ENCODE results near the gene RAX2. TPM values are rescaled to one million over a fixed set of nuclear protein-coding genes. Genes with fewer than 3 reads are reported as not detected.

Gene RAX2
- total RNA-seq, 2 experiments from 2014 or later: not detected

DNA sequence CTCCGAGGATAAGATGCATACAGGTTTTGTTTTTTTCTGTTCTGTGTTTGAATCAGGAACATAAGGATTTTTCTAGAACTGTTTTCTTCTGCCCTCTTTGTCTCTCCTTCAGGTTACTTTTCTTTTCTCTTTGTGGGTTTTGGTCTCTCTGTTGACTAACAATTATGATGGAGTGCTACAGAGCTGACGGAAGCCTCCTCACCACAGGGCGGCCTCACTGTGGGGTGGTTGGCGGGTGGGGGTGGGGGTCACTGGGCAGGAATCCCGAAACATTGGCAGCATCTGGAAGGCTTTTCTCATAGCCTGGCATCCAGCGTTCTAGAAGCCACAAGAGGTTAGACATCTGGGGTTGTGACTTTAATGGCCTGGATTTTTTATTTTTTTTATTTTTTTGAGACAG, 26.1 kb upstream of the RAX2 start:
- Histone ChIP-seq H3K27me3 (ENCODE audit: control insufficient read depth in 1 of 2, insufficient read depth in 2 of 2, low read length in 2 of 2) (no peaks in the 10 kb centered on the region), H3K36me3 (ENCODE audit: insufficient read depth, low read length) (no peaks in the 10 kb centered on the region), H3K27ac (ENCODE audit: low read depth in 1 of 2, low read length in 2 of 2) (no peak overlapping the region), H3K4me3 (ENCODE audit: low read length) (no peak overlapping the region), H3K9me3 (ENCODE audit: control insufficient read depth in 1 of 2, insufficient read depth in 1 of 2, low read length in 2 of 2) (no peaks in the 10 kb centered on the region), H3K4me1 (ENCODE audit: insufficient read depth, low read length) (peaks cover 36% of the 10 kb centered on the region)
- Mint-ChIP-seq H3K4me1 (ENCODE audit: low read depth) (peaks cover 21% of the 10 kb centered on the region), H3K27ac (peak overlapping the region; percentile 43), H3K27me3 (no peaks in the 10 kb centered on the region), H3K4me3 (no peak overlapping the region), H3K9me3 (peaks cover 2% of the 10 kb centered on the region), H3K36me3 (ENCODE audit: low read depth) (peaks cover 4% of the 10 kb centered on the region)
- ATAC-seq (ENCODE audit: poor library complexity): peak; percentile 71
- CTCF ChIA-PET: interaction anchor here (1.3 kb wide), 1 partner anchor 24 kb away, joined by 7 read pairs; no protein-coding TSS in a partner anchor
- peak in 6 of 14 experiments; percentile 16 to 82 (median 58) for DNase-seq
- intact Hi-C loops (cut with DNase I, micrococcal nuclease): loop anchor here in 1 of 2 experiments (5.0 kb wide), 1 partner anchor 36 kb away; the partner anchor contains the start of genes APBA3 and MRPL54
- TF ChIP-seq, protein P1, sequence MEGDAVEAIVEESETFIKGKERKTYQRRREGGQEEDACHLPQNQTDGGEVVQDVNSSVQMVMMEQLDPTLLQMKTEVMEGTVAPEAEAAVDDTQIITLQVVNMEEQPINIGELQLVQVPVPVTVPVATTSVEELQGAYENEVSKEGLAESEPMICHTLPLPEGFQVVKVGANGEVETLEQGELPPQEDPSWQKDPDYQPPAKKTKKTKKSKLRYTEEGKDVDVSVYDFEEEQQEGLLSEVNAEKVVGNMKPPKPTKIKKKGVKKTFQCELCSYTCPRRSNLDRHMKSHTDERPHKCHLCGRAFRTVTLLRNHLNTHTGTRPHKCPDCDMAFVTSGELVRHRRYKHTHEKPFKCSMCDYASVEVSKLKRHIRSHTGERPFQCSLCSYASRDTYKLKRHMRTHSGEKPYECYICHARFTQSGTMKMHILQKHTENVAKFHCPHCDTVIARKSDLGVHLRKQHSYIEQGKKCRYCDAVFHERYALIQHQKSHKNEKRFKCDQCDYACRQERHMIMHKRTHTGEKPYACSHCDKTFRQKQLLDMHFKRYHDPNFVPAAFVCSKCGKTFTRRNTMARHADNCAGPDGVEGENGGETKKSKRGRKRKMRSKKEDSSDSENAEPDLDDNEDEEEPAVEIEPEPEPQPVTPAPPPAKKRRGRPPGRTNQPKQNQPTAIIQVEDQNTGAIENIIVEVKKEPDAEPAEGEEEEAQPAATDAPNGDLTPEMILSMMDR (IDR thresholded peaks at IDR 0.05): no peak
- POLR2A ChIA-PET: interaction anchor here (1.4 to 3.4 kb wide), 2 partner anchors 14 to 36 kb away, joined by 7 to 31 read pairs; partner anchors contain the start of gene MRPL54

DNA sequence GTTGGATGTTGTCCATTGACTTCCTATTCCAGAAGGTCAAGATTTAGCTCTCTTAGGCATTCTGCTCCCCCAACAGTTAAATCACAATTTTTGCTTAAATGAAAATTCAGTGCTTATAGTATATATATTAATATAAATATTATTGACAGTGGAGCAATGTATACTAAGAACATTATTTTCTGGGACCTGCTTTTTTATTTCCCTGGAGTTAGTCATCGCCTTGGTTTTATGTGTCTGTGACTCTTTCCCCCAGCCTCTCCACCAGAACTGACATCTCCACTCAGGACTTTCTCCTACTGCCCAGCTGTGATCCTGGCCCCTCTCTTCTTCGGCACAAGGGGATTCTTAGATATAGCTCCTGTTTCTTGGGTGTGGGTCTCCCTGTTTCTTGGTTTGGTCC, 24.3 kb upstream of the RAX2 start:
- DNase-seq: no peak
- Mint-ChIP-seq H3K9me3 (peaks cover 2% of the 10 kb centered on the region), H3K4me3 (no peak overlapping the region), H3K27me3 (no peaks in the 10 kb centered on the region), H3K4me1 (ENCODE audit: low read depth) (peaks cover 16% of the 10 kb centered on the region), H3K36me3 (ENCODE audit: low read depth) (peaks cover 4% of the 10 kb centered on the region), H3K27ac (no peak overlapping the region)
- intact Hi-C loops (cut with DNase I, micrococcal nuclease): loop anchor here in 1 of 2 experiments (5.0 kb wide), 1 partner anchor 34 kb away; the partner anchor contains the start of genes APBA3 and MRPL54
- CTCF ChIA-PET: interaction anchor here (0.7 to 1.1 kb wide), 2 partner anchors 17 to 26 kb away, joined by 3 read pairs; no protein-coding TSS in a partner anchor
- POLR2A ChIA-PET: interaction anchor here (3.4 kb wide), 1 partner anchor 34 kb away, joined by 31 read pairs; the partner anchor contains the start of gene MRPL54
- Histone ChIP-seq H3K27ac (ENCODE audit: low read depth in 1 of 2, low read length in 2 of 2) (no peak overlapping the region), H3K4me1 (ENCODE audit: insufficient read depth, low read length) (peaks cover 29% of the 10 kb centered on the region), H3K36me3 (ENCODE audit: insufficient read depth, low read length) (no peaks in the 10 kb centered on the region), H3K4me3 (ENCODE audit: low read length) (no peak overlapping the region), H3K9me3 (ENCODE audit: control insufficient read depth in 1 of 2, insufficient read depth in 1 of 2, low read length in 2 of 2) (peaks cover 0 to 3% of the 10 kb centered on the region in 2 experiments), H3K27me3 (ENCODE audit: control insufficient read depth in 1 of 2, insufficient read depth in 2 of 2, low read length in 2 of 2) (no peaks in the 10 kb centered on the region)
- no peak for ATAC-seq (ENCODE audit: poor library complexity)
- TF ChIP-seq, protein P1 (IDR thresholded peaks at IDR 0.05): no peak

DNA sequence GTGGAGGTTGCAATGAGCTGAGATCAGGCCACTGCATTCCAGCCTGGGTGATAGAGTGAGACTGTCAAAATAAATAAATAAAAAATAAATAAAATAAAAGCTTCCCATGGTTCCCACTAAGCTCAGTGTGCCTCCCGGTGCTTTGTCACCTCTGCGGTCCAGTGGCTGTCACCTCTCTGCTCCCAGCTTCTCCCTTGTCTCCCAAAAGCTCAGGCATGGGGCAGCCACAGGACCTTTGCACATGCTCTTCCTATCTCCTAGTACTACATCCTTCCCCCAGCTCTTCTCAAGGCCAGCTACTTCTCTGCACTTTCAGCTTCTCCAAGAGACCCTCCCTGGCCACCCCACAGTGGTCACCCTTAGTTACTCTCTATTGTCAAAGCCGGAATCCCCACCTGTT, 21.8 kb upstream of the RAX2 start:
- ChIA-PET POLR2A (no interaction called here), CTCF (no interaction called here)
- no peak for DNase-seq
- Mint-ChIP-seq H3K4me1 (ENCODE audit: low read depth) (peaks cover 6% of the 10 kb centered on the region), H3K36me3 (ENCODE audit: low read depth) (peaks cover 4% of the 10 kb centered on the region), H3K4me3 (no peak overlapping the region), H3K27ac (no peak overlapping the region), H3K27me3 (no peaks in the 10 kb centered on the region), H3K9me3 (peaks cover 2% of the 10 kb centered on the region)
- Histone ChIP-seq H3K4me3 (ENCODE audit: low read length) (no peak overlapping the region), H3K27me3 (ENCODE audit: control insufficient read depth in 1 of 2, insufficient read depth in 2 of 2, low read length in 2 of 2) (no peaks in the 10 kb centered on the region), H3K27ac (ENCODE audit: low read depth in 1 of 2, low read length in 2 of 2) (no peak overlapping the region), H3K4me1 (ENCODE audit: insufficient read depth, low read length) (peaks cover 19% of the 10 kb centered on the region), H3K9me3 (ENCODE audit: control insufficient read depth in 1 of 2, insufficient read depth in 1 of 2, low read length in 2 of 2) (peaks cover 0 to 14% of the 10 kb centered on the region in 2 experiments), H3K36me3 (ENCODE audit: insufficient read depth, low read length) (no peaks in the 10 kb centered on the region)
- ATAC-seq (ENCODE audit: poor library complexity): no peak
- TF ChIP-seq, protein P1 (IDR thresholded peaks at IDR 0.05): no peak
- intact Hi-C loops (cut with DNase I, micrococcal nuclease): no loop called here
